Activated CD4-positive, alpha-beta T cell treated with anti-CD3 and anti-CD28 coated beads, Interleukin-2, amount 50 U/mL, for 48 hours (primary cell): Measurements from ENCODE around the gene ABLIM1.

Experiments
- DNase-seq, 2 experiments: peaks; one replicate each; pipeline ENCODE4 v3.0.0-alpha.2; 2020

Gene ABLIM1

DNA sequence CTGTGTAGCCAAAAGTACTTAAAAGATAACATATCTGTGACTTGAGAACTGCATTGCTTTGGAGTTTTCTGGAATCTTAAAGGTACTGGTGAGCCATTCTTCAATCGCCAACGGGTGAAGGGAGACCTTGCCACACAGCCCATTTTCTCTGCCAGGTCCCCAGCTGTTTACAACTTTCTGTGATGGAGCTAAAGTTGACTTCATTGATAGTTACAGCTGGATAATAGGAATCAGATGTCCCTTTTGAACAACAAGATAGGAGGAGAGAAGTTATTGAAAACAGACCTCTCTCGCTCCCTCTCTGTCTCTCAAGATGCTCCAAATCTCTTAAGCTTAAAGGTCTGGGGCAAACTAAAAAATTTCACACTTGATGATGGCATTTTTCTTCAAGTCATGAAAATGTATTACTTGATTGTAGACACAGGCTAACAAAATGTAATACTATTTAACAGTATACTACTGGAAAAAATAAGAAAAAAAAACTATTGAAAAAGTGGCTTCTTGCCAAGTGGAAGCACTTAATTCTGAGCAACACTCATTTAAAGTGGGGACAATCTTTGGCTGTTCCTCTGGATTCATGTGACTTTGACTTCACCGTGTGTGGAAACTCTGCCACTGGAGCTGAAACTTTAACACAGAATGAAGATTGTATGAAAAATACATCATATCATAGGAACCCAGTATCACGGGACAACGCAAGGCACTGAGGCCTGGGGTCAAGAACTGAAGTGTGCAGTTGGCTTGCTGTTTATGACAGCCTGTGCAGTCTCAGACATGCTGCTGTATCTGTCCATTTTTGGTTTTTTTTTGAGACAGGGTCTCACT is 175.4 kb downstream of the ABLIM1 start:
- no peak for DNase-seq

DNA sequence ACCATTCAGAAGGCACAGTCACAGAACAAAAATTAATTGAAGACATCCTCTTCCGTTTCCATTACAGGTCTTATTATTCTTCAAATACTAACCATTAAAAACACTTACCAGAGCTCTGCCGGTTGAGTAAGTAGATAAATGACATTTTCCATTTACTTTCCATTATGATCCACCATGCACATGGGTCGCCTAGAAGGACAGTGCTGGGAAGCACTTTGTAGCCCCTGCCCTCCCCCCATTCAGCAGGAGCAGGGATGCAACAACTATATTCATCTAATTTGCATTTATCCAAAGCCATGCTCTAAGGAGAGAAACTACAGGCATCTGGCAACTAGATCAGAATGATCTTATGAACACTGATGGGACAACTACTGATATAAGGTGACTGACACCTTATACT is 177.0 kb downstream of the ABLIM1 start:
- DNase-seq, result no peak

GRCh38 chr10:114479836-114480235 is 178.2 kb downstream of the ABLIM1 start:
- no peak for DNase-seq

DNA sequence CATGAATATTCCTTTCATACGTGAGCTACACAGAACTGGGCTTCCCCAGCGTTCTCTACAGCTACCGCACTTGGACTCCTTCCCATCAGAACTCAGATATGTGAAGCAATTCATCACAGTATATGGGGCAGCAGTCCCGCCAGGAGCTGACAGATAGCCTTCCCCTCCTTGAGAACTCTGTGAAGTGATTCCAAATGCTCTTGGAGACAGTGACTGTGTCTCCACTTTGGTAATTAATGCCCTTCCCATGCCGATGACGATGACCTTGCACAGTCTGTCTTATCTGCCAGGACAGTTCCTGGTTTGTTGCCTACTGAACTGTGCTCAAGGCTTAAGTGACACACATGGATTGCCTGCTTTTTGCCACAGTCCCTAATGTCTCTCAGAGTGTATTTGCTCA is 178.8 kb downstream of the ABLIM1 start:
- DNase-seq, result no peak

DNA sequence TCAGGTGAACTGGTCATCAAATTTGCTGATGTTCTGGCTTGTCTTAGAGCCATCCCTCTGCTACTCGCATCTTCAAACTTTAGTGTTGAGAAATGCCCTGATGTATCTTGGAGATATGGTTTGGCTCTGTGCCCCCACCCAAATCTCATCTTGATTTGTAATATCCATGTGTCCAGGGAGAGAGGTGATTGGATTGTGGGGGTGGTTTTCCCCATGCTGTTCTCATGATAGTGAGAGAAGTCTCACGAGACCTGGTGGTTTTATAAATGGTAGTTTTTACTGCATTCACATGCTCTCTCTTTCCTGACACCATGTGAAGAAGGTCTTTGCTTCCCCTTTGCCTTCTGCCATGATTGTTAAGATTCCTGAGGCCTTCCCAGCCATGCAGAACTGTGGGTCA is 179.8 kb downstream of the ABLIM1 start:
- DNase-seq, result no peak

DNA sequence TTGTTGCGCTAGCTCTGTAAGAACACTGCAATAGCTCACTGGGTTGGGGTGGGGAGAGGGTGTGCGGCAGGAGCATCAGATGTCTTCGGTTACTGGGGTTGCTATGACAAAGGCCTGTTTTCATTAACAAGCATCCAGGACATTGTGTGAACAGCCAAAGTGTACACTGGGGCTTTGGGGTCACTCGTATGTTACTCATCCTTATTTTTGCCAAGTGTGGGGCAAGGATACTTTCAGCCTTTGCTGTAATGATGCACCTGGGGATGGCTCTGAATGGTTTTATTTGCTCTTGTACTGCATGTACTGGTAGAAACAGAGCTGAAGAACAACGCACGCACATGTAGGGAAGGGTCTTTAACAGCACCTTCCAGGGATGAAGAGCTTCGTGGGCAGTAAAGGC is 180.8 kb downstream of the ABLIM1 start:
- no peak for DNase-seq

DNA sequence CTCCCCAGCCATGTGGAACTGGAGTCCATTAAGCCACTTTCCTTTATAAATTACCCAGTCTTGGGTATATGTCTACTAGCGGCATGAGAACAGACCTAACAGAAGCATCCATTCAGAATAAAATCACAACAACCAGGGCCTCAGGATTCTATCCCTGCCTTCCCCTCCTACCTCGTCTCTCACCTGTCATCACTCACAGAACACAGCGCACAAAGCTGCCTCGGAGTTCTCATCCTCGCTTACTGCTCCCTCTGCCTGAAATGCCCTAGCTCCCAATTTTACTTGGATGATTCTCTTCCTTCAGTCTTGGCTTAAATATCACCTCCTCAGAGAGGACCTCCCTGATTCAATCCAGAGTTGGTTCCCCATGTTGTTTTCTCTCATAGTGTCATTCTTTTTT is 183.1 kb downstream of the ABLIM1 start:
- DNase-seq, result no peak

- no peak for DNase-seq
Measured at GRCh38 chr10:114473776-114474175, 184.3 kb downstream of the ABLIM1 start.

- no peak for DNase-seq
Measured at GRCh38 chr10:114472877-114473253, 185.2 kb downstream of the ABLIM1 start.

DNA sequence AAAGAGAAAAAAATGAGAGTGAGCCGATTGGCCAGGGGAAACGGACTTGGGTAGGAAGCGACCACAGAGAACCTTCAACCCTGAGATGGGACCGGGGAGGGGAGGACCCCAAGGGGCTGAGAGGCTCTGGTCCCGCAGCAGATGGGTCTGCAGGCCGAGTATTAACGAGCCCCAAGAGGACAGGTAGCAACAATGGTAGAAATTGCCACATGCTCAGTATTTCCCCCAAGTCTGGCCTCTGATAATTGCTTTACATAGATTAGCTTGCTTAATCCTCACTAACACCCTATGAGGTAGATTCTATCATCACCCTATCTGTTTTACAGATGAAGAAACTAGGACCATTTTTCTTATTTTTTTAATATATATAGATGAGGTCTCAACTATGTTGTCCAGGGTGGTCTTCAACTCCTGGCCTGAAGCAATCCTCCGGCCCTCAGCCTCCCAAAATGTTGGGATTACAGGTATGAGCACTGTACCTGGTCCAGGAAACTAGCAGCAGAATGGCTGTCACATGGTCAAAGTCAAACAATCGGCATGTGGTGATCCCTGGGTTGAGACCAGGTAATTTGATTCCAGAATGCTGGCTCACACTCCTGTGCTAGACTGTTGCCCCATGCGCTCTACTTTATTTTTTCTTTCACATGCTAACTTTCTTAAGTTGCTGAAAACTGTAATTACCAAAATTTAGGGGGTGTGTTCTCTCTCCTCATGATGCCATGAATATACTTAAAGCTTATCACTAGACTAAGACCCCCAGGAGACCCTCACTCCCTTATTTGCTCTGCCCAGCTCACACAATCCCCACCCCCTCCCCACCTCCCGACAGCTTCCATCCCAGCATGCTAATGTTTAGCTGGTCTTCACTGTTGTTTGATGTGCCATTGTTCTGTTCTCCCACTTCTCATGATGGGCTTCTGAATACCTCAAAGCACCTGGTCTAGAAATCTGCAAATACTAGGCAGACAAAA is 185.9 kb downstream of the ABLIM1 start:
- no peak for DNase-seq

DNA sequence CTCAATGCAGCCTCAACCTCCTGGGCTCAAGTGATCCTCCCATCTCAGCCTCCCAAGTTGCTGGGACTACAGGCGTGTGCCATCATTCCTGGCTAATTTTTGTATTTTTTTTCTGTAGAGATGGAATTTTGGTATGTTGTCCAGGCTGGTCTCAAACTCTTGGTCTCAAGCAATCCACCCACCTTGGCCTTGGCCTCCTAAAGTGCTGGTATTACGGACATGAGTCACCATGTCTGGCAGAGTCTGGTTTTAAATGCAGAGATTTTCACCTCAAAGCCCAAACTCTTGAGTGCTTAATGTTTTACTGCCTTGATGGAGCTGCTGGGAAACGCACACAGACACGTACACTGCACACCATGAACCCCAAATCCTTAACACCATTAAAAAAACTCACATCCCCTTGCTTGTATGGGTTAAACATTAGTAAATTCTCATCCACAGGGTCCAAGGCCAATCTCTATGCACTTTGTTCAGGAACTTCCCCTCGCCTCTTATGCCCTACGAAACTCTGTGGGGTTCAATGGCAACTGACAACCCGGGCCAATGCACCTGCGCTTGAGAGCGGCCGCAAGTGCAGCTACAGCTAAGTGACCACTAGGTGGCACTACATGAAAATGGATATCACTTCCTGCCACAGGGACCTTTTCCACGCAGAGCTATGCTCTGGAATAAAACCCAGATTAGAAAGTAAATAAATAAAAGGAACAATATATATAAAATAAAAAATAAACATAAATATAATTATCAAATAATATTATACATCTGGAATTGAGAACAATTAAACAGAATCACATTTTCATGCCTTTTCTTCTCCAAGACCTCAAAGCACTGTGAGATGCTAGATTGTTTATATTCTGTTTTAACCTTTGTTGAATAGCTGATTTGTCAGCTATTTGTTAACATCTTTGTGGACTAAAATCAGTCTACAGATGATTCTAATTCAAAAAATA is 186.8 kb downstream of the ABLIM1 start:
- peak; percentile 64 to 67 for DNase-seq

GRCh38 chr10:114470361-114470760 is 187.7 kb downstream of the ABLIM1 start:
- no peak for DNase-seq

DNA sequence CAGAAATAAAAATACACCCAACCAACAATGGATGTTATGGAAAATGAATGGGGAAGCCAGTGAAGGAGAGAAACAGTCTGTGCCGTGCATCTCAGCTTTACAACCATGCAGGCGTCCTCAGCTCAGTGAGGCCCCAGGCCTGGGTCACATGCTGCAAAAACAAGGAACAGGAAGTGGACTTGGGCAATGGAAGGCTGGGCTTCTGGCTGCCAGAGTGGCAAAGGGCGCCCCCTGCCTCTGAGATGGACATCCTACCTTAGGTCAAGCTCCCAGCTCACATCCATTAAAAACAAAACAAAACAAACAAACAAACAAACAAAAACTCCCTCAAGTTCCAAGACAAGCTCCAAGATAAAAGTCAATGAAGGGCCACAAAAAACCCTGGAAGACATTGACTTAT is 199.1 kb downstream of the ABLIM1 start:
- DNase-seq, result peak; percentile 36 to 48

- no peak for DNase-seq
Measured at GRCh38 chr10:114458216-114458920, 199.7 kb downstream of the ABLIM1 start.

DNA sequence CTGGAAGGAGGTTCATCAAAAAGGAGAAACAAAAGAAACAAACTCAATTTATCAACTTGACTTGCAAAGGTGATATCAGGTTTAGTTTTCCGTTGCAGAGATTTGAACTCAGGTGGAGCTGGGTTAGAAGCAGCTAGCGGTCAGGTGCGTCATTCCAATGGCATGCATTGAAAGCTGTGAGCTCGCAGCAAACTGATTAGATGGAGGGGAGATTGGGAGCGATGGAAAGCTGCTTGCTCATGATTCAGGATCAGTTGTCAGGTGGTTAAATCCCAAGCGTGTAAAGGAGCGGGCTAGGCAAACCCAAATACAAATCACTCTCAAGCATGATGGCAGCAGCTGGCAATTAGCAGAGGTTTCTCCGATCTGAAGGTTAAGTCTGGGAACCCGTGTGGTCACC is 204.5 kb downstream of the ABLIM1 start:
- DNase-seq, result no peak

DNA sequence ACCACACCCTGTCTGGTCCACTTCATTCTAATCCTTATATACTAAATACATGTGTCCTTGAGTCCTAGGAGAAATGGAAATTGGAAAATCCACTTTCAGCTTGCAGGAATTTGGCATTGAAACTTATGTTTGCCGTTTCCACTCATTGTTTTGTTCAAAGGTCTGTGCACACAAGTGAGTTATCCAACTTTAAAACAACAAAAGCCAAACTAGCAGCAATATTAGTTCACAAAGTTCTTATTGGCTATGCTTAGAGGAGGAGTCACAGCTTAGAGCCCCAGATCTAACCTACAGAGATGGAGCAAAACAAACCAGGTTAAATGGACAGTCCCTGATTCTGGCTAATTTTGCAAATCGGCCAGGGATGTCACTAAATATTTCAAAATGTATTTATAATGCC is 209.2 kb downstream of the ABLIM1 start:
- DNase-seq, result no peak

DNA sequence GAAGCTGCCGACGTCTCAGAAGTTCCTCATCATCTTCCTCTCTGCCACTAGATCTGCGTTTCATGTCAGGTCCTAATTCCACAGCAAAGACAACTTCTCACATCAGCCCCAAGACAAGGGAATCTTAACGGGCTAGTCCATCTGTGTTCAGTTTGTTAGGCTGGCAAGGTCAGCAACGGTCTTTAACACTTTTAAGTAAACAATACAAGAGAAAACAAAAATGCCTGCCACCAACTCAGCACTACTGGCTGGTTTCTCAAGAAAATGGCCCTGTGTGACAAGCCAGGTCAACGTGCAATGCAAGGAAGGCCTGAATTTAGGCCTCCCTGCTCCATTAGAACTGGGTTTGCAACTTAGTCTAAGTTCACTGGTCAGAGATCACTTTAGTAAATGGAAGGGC is 212.7 kb downstream of the ABLIM1 start:
- no peak for DNase-seq

GRCh38 chr10:114444819-114445218 is 213.3 kb downstream of the ABLIM1 start:
- DNase-seq, result no peak

DNA sequence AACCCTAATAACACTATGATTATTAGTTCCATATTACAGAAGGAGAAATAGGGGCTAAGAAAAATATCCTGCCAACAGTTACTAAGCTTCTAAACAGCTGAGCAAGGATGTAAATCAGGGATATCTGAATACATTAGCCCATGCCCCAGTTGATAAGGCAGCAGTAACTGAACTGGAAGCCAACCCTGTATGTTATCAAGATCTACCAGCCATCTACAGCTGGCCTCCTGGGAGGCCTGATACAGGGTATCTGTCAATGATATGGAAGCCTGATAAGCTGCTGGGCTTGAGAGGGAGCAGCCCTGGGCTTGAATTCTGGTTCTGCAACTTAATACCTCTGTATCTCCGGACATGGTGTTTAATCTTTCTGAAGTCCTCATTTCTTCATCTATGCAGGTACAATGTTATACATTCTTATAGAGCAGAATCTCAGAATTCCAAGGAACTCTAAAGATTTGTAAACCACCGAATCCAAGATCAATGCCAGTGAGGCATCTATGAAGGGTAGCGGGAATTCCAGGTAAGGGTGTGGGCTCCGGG is 215.9 kb downstream of the ABLIM1 start:
- DNase-seq, result no peak

- DNase-seq, result no peak
Measured at GRCh38 chr10:114441107-114441506, 217.0 kb downstream of the ABLIM1 start.

DNA sequence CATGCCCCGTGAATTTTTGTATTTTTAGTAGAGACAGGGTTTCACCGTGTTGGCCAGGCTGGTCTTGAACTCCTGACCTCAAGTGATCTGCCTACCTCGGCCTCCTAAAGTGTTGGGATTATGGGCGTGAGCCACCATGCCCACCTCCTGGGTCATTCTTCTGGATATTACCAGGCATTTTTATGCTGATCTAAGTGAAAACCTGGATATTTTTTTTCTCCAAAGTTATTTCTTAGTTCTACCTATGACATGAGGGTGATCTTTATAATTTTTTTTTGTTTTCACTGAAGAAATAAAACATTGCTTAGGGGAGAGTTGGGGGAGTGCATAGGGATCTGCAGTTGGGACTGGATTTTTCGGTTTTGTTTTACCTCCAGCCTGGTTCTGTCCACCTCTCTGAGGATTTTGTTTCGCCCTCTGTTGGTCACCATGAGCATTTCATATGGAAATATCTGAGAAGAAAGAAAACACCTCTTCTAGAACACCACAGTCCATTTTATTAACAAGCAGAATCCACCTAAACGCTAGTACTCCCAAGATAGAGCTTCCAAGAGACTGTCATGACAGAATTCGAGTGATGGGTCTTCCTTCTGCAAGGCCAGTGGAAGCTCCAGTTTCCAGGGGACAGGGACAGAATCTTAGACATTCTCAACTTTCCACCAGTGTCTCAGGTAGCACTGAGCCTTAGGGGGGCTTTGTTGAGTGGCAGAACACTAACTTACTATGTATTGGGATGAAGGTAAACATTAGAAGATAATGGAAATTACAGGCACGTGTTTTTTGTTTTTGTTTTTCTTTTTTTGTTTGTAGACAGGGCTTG is 220.4 kb downstream of the ABLIM1 start:
- DNase-seq, result no peak
